GM19372 (cell line): ENCODE results near the gene VAPB.
"Not testable (repeated sequence)": the region's sequence is repeated elsewhere in the genome, so short reads cannot be mapped to it uniquely, and the experiment has no call there.

Experiments used
- ATAC-seq: cut with Tn5 transposase; IDR thresholded peaks from one replicate; pipeline ENCODE4 v1.9.1; 2021; ENCODE audit warnings: mild to moderate bottlenecking, low read depth, moderate library complexity; ENCODE audit not compliant: unreplicated experiment

Gene VAPB

GRCh38 chr20:58406422-58407001 lies 17.5 kb downstream of the VAPB start:
- no peak for ATAC-seq

- ATAC-seq: no peak
Observed at GRCh38 chr20:58407201-58407873, 18.3 kb downstream of the VAPB start.

DNA sequence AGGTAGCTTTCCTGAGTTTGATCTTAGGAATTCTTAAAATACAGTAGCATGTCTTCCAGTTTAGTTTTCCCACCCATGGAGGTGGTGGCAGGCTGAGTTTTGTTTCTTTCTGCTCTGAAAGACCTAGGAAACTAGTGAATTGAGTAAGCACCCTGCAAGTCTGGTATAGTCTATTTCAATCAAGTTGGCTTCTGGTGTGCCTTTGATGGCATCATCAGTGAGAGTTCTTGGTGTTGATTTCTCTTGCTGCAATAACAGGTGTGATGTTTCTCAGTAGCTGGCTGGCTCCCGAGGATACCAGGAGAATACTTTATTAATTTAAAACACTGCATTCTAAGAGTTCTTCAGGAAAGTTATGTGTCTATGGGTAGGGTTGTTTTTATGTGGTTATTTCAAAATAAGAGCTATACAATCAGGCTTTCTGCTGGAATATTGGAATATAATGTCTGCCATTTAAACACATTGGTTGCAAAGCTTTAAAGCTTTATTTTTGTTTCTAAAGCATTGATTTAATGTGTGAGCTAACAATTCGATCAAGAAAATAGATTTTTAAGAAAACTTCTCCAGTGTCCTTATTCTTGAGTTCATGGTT lies 19.0 kb downstream of the VAPB start:
- no peak for ATAC-seq

DNA sequence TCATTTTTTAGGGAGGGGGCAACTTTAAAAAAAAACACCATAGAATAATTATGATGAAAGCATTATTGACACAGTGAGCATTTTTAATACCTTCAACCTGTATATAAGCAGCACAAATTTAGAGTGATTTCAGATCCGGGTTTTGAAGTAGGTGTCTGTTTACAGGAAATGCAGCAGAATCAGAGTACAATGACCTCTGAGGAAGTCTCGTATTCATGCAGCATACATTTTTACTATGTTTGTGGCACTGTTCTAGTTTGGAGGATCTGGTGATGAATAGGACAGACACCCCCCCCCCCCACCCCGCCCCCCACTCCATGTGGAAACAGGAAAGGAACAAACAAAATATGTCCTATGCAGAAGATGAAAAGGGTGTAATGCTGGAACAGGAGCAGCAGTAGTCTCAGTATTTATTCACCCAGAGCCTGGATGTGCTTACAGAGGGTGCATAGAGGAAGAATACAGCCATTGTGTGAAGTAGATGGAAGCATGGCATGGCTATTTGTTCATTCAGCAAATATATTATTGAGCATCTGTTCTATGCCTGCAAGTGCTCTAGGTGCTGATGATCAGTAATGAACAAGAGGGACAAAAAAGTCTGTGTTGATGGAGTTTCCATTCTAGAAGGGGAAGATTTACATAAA lies 19.7 kb downstream of the VAPB start:
- no peak for ATAC-seq

GRCh38 chr20:58414216-58414615 lies 25.2 kb downstream of the VAPB start:
- not testable (repeated sequence) for ATAC-seq

- not testable (repeated sequence) for ATAC-seq
Observed at GRCh38 chr20:58414786-58415185, 25.8 kb downstream of the VAPB start.

- no peak for ATAC-seq
Observed at GRCh38 chr20:58416057-58416456, 27.0 kb downstream of the VAPB start.

- no peak for ATAC-seq
Observed at GRCh38 chr20:58416835-58417234, 27.8 kb downstream of the VAPB start.

GRCh38 chr20:58417438-58417837 lies 28.4 kb downstream of the VAPB start:
- no peak for ATAC-seq

DNA sequence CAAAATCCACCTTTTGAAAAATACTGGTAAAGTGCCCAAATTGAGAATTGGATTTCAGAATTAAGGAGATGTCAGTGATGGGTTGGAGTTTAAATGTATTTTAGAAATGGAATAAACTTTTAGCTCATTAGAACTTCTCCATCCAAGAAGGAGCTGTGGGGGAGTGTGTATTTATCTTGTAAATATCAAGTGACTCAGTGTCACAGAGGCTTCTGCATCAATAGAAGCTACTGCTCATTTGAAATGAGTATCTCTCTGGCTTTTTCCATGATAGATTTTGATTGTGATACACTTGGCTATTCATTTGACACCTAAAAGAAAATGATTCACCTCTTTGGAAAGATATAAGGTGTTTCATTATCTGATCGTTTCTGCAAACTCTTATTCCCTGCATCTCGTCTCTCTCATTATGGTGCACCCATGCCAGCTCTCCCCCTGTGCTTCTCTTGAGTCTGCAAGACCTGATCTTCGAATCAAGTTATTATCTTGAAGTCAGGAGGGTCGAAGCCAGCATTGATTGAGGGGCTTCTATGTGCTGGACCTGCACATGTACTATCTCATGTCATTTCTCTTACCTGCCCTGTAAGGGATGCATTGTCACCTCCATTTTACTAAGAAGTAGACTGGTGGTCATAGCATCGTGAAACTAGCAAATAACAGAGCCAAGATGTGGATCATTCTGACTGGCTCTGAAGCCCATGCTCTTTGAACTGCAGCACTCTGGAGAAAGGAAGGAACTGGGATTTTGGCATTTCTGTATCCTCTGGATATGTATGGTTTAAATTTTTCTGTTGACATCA lies 30.1 kb downstream of the VAPB start:
- no peak for ATAC-seq

GRCh38 chr20:58420798-58421496 lies 31.9 kb downstream of the VAPB start:
- no peak for ATAC-seq

- ATAC-seq: no peak
Observed at GRCh38 chr20:58421497-58421850, 32.4 kb downstream of the VAPB start.

DNA sequence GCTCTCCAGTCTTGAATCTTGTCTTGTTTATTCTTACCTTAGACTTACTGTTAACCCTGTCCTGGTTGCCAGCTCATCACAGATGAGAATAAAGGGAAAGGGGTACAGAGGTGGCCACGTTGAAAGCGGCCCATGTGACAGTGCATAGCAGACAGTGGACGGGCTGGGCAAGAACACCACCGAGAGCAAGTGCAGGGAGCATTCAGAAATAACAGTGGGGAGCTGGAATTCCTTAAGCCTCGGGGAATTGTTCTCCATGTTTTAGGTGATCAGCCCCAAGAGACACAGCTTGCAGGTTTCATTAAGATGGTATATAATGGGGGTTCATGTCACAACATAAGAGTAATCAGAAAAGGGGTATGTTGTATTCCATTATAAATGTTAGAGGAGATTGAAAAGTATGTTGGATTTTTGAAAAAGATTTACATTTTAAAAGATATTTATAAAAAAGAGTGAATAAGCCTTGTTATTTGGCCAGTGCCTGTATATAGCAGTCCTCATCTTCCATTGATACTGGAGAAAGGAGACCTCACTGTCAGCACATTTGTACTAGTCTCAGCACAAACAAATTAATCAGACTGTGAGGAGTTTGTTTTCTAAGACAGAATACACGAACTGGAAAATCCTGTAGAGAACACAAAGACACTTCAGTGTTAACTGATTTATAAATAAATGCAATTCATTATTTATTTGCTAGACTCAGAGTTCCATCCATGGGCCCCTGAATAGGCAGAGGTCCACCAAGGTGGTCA lies 35.4 kb downstream of the VAPB start:
- no peak for ATAC-seq

- not testable (repeated sequence) for ATAC-seq
Observed at GRCh38 chr20:58427571-58427970, 38.5 kb downstream of the VAPB start.

DNA sequence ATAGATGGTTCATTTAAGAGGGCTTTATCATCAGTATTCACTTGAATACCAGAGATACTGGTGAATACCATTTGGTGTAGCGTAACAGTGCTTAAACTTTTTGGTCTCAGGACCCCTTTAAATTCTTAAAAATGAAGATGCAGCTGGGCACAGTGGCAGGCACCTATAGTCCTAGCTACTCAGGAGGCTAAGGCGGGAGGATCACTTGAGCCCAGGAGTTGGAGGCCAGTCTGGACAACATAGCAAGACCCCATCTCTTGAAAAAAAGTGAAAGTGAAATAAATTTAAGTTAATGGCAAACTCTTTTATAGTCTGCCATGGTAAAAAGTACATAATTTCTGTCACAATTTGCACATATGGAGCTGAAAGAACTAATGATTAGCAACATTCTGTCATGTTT lies 39.3 kb downstream of the VAPB start:
- no peak for ATAC-seq

DNA sequence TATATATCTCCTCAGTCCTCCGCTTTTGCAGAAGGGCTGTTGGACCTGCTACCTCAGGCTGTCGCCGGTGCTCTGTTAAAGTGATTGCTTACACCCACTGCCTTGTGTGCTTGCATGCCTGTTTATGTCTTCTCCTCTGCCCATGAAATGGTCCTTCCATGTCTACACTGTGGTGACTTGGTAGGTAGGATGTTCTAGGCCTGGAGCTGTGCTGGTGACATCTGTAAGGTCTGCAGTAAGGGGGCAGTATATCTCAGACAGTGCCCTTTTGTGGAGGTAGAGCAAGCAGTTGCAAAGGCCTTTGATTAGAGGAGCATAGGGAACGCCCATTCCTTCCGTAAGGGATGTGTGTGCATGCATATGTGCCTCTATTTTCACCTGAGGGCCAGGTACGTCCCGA lies 40.3 kb downstream of the VAPB start:
- no peak for ATAC-seq

- ATAC-seq: no peak
Observed at GRCh38 chr20:58431134-58431533, 42.1 kb downstream of the VAPB start.

DNA sequence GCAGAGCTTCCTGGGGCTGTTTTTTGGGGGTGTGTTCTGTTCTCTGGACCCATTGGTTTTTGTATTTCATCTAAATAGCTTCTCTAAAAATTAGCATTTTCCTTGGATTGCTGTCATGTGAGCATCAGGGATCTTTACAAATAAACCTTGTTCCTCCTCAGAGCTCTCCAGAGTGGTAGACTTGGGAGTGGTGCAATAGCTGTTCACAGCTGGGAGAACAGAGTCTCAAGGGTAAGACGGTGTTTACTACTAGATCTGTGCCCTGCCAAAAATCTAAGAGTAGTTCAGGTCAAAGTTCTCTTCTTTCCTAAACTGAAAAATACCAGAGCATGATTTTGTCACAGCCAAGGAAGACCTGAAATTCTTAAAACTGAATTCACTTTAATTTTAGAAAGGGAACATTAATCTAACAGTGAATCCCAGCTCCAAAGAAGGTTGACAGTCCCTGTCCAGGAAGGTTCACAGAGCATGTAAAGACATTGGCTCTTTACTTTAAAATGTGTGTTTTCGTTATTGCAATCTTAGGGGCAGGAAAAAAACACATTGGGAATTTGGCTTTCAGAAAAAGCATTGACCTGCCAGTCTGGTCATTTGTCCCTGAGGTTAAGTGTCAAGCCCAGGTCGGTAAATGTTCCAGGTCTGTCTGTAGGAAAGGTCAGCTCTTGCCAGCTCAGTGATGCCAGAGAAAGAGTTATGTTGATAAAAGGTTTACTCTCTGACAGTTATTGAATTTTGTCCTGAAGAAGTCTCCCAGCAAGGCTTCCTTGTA lies 43.3 kb downstream of the VAPB start:
- no peak for ATAC-seq
